Loucy (cell line): Measurements from ENCODE around the gene LARP4B.

Experiments
- CTCF ChIP-seq: fragments of 200-600 bp; sonication (generic); conservative IDR thresholded peaks from 2 replicates; pipeline ENCODE4 v1.5.1; 2014; ENCODE audit warnings: mild to moderate bottlenecking, antibody characterized with exemption, low read length
- EZH2phosphoT487 ChIP-seq: fragments of 200-600 bp; IDR thresholded peaks from 2 replicates; pipeline ENCODE4 v1.6.1; 2018; ENCODE audit warnings: antibody characterized with exemption, mild to moderate bottlenecking, moderate library complexity, borderline replicate concordance

- TF ChIP-seq CTCF (no peak), EZH2phosphoT487 (no peak)
These were observed at the start of gene LARP4B for GRCh38 chr10:931326-932318.
